HepG2 (cell line): ENCODE data around the gene NOS1.

ENCODE experiments used
- CEBPB ChIP-seq: IDR thresholded peaks from 2 replicates; pipeline ENCODE4 v1.6.1; 2011; ENCODE audit warnings: low read depth, low read length, improper control_type of control experiment, borderline replicate concordance
- SMAD1 ChIP-seq: sonication (generic); formaldehyde crosslinking; IDR thresholded peaks from 2 replicates; pipeline ENCODE4 v1.4.0; 2020; ENCODE audit warnings: missing genetic modification reagents, low read depth, mild to moderate bottlenecking, borderline replicate concordance
- ZNF607 ChIP-seq: sonication (generic); formaldehyde crosslinking; IDR thresholded peaks from 2 replicates; pipeline ENCODE4 v1.5.1; 2020; ENCODE audit warnings: missing genetic modification reagents, mild to moderate bottlenecking, borderline replicate concordance
- ZSCAN29 ChIP-seq: sonication (generic); formaldehyde crosslinking; conservative IDR thresholded peaks from 2 replicates; pipeline ENCODE4 v1.4.0; 2020; ENCODE audit warnings: mild to moderate bottlenecking, missing genetic modification reagents
- TF ChIP-seq, protein P1 (sequence below): sonication (generic); formaldehyde crosslinking; IDR thresholded peaks from 2 replicates; pipeline ENCODE4 v1.4.0; 2020; ENCODE audit warnings: mild to moderate bottlenecking, missing genetic modification reagents

GRCh38 chr12:117216686-117217085 lies 144.7 kb downstream of the NOS1 start:
- TF ChIP-seq ZSCAN29 (CRISPR knock-in tag) (no peak), ZNF607 (CRISPR knock-in tag) (no peak), CEBPB (no peak), SMAD1 (CRISPR knock-in tag) (no peak)
- TF ChIP-seq, protein P1, sequence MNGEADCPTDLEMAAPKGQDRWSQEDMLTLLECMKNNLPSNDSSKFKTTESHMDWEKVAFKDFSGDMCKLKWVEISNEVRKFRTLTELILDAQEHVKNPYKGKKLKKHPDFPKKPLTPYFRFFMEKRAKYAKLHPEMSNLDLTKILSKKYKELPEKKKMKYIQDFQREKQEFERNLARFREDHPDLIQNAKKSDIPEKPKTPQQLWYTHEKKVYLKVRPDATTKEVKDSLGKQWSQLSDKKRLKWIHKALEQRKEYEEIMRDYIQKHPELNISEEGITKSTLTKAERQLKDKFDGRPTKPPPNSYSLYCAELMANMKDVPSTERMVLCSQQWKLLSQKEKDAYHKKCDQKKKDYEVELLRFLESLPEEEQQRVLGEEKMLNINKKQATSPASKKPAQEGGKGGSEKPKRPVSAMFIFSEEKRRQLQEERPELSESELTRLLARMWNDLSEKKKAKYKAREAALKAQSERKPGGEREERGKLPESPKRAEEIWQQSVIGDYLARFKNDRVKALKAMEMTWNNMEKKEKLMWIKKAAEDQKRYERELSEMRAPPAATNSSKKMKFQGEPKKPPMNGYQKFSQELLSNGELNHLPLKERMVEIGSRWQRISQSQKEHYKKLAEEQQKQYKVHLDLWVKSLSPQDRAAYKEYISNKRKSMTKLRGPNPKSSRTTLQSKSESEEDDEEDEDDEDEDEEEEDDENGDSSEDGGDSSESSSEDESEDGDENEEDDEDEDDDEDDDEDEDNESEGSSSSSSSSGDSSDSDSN (CRISPR knock-in tag), result no peak
